GM10266 (cell line): ENCODE results near the gene RCSD1.

ENCODE experiments used
- DNase-seq: peaks from one replicate; pipeline ENCODE4 v3.0.0; 2012; ENCODE audit errors: extremely low spot score
- TF ChIP-seq, protein P1 (sequence below): IDR thresholded peaks from 2 replicates; pipeline ENCODE4 v1.5.1; 2012; ENCODE audit warnings: mild to moderate bottlenecking, low read depth; ENCODE audit not compliant: control insufficient read depth, insufficient read depth; ENCODE audit errors: missing control alignments

RCSD1 gene

DNA sequence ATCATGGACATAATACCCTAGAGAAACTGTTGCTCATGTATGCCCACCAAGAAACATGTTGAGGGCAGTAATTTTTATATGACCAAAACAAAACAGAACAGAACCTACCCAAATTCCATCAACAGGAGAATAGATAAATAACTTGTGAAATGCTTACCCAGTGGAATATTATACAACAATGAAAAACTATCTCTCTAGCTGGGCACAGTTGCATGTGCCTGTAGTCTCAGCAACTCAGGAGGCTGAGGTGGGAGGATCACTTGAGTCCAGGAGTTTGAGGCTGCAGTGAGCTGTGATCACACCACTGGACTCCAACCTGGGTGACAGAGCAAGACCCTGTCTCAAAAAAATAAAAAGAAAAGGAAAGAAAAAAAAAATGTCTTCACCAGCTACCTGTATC, 37.6 kb upstream of the RCSD1 start:
- TF ChIP-seq, protein P1, sequence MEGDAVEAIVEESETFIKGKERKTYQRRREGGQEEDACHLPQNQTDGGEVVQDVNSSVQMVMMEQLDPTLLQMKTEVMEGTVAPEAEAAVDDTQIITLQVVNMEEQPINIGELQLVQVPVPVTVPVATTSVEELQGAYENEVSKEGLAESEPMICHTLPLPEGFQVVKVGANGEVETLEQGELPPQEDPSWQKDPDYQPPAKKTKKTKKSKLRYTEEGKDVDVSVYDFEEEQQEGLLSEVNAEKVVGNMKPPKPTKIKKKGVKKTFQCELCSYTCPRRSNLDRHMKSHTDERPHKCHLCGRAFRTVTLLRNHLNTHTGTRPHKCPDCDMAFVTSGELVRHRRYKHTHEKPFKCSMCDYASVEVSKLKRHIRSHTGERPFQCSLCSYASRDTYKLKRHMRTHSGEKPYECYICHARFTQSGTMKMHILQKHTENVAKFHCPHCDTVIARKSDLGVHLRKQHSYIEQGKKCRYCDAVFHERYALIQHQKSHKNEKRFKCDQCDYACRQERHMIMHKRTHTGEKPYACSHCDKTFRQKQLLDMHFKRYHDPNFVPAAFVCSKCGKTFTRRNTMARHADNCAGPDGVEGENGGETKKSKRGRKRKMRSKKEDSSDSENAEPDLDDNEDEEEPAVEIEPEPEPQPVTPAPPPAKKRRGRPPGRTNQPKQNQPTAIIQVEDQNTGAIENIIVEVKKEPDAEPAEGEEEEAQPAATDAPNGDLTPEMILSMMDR, result no peak
- no peak for DNase-seq

DNA sequence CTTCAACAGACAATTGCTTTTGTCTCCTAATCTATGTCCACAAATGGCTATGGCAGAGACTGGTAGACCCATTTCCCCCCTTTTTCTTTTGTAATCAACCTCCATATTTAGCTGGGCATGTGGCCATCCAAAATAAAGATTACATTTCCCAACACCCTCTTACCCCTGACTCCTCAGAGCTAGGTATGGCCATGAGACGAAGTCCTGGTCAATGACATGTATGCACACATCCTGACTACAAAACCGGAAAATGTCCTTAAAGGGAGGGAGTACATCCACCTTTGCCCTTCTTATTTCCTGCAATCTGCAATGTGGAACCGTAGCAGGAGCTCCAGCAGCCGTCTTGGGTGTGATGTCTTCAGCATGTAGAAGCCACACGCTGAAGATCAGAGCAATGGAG, 36.2 kb upstream of the RCSD1 start:
- DNase-seq, result no peak
- TF ChIP-seq, protein P1, result no peak

DNA sequence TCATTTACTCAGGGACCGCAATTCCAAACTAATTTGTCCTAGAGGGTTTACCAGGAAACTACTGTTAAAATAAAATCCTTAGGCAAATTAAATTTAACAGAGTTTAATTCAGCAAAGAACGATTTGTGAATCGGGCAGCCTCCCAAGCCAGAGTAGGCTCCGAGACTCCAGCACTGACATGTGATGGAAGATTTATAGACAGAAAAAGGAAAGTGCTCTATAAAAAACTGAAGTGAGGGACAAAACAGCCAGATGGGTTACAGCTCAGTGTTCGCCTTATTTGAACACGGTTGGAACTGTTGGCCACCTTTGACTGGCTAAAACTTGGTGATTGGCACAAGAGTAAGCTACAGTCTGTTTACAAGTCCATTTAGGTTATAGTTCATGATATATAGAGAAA, 35.2 kb upstream of the RCSD1 start:
- no peak for DNase-seq
- TF ChIP-seq, protein P1, result no peak

DNA sequence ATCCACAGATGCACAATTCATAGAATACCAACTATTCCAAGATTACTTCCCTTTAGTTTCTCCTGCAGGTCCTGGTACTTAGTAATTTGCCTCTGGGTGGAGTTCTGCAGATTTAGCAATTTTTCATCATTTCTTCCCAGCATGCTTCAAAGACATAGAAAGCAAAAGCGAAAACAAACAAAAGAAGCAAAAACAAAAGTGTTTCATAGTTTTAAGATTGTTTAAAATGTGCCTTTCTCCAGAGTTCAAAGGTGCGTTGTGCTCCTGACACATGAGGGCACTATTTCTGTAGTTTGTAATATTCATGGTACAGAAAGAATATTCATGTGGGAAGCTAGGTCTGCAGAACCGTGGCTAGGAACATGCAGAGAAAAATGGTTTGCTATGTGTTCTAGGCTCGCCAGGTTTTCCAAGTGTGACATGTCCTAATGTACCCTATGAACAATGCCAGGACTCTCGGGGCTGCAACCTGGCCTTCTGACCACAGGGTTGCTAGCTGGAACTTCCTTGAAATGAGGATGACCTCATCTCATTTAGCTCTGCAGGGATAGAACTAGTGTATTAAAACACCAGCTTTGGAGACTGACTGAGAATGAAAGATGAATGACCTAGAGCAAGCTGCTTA, 30.0 kb upstream of the RCSD1 start:
- DNase-seq, result peak; percentile 62
- TF ChIP-seq, protein P1, result peak; percentile 74

DNA sequence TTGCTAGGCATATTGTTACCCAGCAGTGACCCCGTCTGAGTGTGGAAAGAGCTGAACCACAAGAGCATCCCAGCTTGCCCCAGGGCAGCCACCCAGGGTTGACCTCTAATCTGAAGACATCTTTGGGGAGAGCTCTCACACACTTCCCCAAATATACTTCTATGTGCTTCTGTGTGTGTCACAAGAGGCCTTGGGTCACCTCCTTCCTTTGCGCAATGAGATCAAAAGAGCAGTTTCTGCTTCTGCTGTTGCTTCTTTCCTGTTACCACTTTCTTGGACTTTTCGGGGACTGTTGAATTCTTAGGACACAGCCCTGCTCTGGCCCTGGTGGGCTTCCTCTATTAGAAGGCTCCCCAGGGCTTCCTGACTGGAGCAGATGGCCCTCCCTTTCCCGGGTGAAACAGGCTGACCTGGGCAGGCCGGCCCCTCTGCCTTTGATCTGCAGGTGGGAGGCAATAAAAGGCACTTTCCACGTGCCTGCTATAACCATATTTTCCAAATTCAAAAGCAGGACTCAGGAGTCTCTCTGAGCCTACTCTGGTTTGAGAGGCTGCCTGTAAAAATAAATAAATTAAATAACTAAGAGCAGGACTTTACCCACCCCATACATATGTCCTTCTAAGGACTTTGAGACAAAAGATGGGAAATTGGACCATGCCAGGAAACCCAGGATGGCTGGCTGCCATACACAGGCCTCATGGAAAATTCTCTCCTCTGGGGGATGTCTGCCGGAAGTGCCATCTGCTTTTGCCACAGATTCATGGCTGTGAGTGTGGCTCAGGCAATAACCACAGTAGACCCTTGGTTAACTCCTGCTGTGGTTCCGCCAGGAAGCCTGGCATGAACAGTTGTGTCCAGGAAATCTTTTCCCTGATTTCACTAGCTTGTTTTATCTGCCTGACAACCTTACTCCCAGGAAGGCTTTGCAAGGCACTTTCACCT, 28.3 kb upstream of the RCSD1 start:
- TF ChIP-seq, protein P1, result no peak
- peak; percentile 44 for DNase-seq

DNA sequence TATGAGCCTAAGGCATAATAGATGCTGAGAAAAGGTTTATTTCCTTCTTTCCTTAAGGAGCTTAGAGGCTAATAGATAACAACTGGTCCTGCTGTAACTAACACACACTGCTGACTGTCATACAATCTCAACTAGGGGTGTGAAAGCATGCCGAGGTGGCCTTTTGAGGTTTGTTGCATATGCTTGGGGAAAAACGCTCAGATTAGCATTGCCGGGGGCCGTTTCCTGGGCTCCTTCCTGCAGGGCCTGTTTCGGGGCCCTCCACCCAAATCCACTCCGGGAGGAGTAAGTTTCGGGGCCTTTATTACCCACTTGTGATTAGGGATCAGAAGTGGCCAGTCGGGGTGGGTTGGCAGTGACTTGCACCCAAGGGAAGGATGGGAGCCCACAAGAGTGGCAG, 27.2 kb upstream of the RCSD1 start:
- TF ChIP-seq, protein P1, result no peak
- no peak for DNase-seq

DNA sequence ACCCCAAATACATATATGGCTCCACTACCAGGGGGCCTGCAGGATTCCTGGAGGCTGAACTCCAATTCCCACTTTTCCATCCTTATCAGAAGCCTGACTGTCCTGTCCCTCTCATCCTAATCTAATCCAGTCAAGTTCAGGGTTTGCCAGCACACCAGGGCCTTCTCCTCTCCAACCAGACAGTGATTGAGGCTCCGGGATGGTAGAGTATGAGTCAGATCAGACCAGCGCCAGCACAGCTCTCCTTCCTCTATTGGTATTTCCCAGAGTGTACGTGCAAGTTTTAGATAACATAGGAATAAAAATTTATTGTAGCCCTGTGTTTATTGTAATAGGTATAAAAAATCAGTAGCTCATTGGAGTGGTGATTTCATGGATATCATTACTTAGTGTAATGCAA, 24.5 kb upstream of the RCSD1 start:
- TF ChIP-seq, protein P1, result no peak
- no peak for DNase-seq
